ENCODE data around the gene MKNK2. TPM values are rescaled to one million over a fixed set of nuclear protein-coding genes. Genes with fewer than 3 reads are reported as not detected.

The MKNK2 gene
- total and polyA plus RNA-seq, 10 of the 15 experiments (the other 5 are each of a cell fraction or from before 2014, with no cell fraction given): 9.6 to 365 (median 69.9) TPM

DNA sequence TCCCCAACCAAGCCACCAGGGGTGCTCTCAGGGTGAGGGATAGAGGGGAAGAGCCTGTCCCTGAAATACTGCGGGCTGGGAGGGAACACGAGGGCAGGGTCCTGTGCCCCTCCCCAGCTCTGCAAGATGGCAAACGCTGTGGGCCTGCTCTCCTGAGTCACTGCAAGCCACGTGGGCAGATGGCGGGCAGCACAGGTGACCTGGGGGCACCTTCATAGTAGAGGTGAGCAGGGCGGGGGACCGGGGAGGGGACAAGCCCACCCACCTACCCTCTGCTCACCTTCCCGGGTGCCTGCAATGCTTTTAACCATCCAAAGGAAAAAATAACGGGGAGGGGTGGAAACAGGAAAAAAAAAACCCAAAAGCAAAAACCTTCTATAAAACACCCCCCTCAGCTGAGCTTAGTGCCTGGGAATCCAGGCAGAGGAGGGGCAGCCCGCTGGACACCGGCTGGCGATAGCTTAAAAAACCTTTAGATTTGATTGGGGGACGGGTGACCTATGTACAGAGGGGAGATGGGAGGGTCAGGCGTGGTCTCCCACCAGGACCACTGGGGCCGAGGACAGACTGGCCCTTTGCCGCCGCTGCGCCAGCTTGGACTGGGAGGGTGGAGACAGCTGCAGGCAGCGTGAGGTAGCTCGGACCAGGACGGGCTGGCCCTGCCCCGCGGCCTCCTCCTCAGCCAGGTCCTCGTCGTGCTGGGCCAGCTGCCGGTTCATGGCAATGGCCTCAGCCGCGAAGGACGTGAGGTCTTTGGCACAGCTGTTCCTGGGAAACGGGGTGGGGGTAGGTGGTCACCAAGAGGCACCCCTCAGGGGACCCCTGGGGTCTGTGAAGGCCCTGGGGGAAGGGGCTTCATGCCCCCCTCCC, 11.7 kb downstream of the MKNK2 start:
- H3K9me3 ChIP-seq (replicated peaks; ENCODE audit: control insufficient read depth, insufficient read depth, low read length): peaks cover 5% of the 10 kb centered on the region; the same call in 2 of the 3 replicates
- no peak overlapping the region for H3K27ac ChIP-seq (ENCODE audit: control insufficient read depth, insufficient read depth)
- peaks cover 14 to 29% of the 10 kb centered on the region in 2 experiments for H3K36me3 ChIP-seq (ENCODE audit: control insufficient read depth in 2 of 2, insufficient read depth in 2 of 2, low read length in 1 of 2)
- POLR2A ChIA-PET: interaction anchor here (0.5 to 1.1 kb wide), 4 partner anchors 10 to 138 kb away, joined by 3 to 9 read pairs (median 3); no protein-coding TSS in a partner anchor
- no peak overlapping the region for H3K4me3 ChIP-seq
- H3K4me2 ChIP-seq (ENCODE audit: control insufficient read depth, insufficient read depth): no peak overlapping the region
- no peak for ATAC-seq
- H2AFZ ChIP-seq (ENCODE audit: control insufficient read depth, low read depth, low read length): no peak overlapping the region
- intact Hi-C loops (cut with micrococcal nuclease; ENCODE audit: unreplicated experiment) (no loop called here), in situ Hi-C loops (cut with MboI) (no loop called here)
- SMC1A ChIA-PET (ENCODE audit: uncharacterized antibody, unreplicated experiment): no interaction called here
- no TSS peak for BruUV-seq (replicated peaks)
- 86% methylated on average over 30 of the region's 30 CpGs for WGBS (ENCODE audit: insufficient coverage, insufficient replicate concordance, low lambda C conversion rate, missing lambda C conversion rate)
- peaks cover 30% of the 10 kb centered on the region for H3K4me1 ChIP-seq (ENCODE audit: control insufficient read depth, insufficient read depth, low read length)
- no peak for FAIRE-seq
- H3K79me2 ChIP-seq (ENCODE audit: control insufficient read depth, insufficient read depth, low read length): peaks cover 22% of the 10 kb centered on the region
- H3K9ac ChIP-seq (ENCODE audit: control insufficient read depth, insufficient read depth, low read length): no peak overlapping the region
- DNase-seq (ENCODE audit: low read depth, low spot score): no peak
- peak; percentile 64; the same call in 1 of the 2 replicates for TF ChIP-seq POLR2AphosphoS5 (IDR thresholded peaks at IDR 0.05; ENCODE audit: low read length)
- TF ChIP-seq, protein P1, sequence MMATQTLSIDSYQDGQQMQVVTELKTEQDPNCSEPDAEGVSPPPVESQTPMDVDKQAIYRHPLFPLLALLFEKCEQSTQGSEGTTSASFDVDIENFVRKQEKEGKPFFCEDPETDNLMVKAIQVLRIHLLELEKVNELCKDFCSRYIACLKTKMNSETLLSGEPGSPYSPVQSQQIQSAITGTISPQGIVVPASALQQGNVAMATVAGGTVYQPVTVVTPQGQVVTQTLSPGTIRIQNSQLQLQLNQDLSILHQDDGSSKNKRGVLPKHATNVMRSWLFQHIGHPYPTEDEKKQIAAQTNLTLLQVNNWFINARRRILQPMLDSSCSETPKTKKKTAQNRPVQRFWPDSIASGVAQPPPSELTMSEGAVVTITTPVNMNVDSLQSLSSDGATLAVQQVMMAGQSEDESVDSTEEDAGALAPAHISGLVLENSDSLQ (IDR thresholded peaks at IDR 0.05): no peak
- TF ChIP-seq POLR2AphosphoS2 (IDR thresholded peaks at IDR 0.05; ENCODE audit: low read depth, low read length): peak; percentile 23; the same call in 1 of the 2 replicates
- TF ChIP-seq PRDM15 (CRISPR knock-in tag; IDR thresholded peaks at IDR 0.05): no peak
- TF ChIP-seq POLR2A (IDR thresholded peaks at IDR 0.05; ENCODE audit: low read depth, low read length): peak; percentile 53
- peak; percentile 35; the same call in 1 of the 2 replicates for TF ChIP-seq BACH1 (IDR thresholded peaks at IDR 0.05; ENCODE audit: borderline replicate concordance)
- TF ChIP-seq PML (IDR thresholded peaks at IDR 0.05; ENCODE audit: low read length): peak; percentile 33; the same call in 1 of the 2 replicates
- RAD21 ChIA-PET (ENCODE audit: unreplicated experiment): interaction anchor here (0.6 kb wide), 1 partner anchor 53 kb away, joined by 4 read pairs; no protein-coding TSS in a partner anchor
- CTCF ChIA-PET: no interaction called here
- no peaks in the 10 kb centered on the region; the same call in 1 of the 2 replicates for H4K20me1 ChIP-seq (ENCODE audit: control insufficient read depth, insufficient read depth)
- H3K27me3 ChIP-seq (replicated peaks in 1 of 2; ENCODE audit: control insufficient read depth in 2 of 2, insufficient read depth in 2 of 2, low read length in 1 of 2): no peaks in the 10 kb centered on the region
